Renal cortex interstitium (tissue), 11 donors: ENCODE measurements around the gene HTT. TPM values are rescaled to one million over a fixed set of nuclear protein-coding genes. Genes with fewer than 3 reads are reported as not detected.
"Not testable (repeated sequence)": the region's sequence is repeated elsewhere in the genome, so short reads cannot be mapped to it uniquely, and the experiment has no call there.

Experiments
- DNase-seq, 11 donors: peaks; one replicate each; pipeline ENCODE4 v3.0.0-alpha.2; 2013; ENCODE audit warnings: low read depth in 9 of 11, low spot score in 4 of 11; ENCODE audit errors: extremely low read depth in 1 of 11
- polyA plus RNA-seq, 3 donors: library from polyadenylated mRNA; unstranded; fragments of 120-200 nt; gene quantifications; one replicate each; pipeline ENCODE4 v1.2.1, GENCODE V29; 2013; ENCODE audit not compliant: insufficient read length in 3 of 3

Gene HTT
- polyA plus RNA-seq, 3 donors = 30.8 to 38.1 (median 37.9) TPM

GRCh38 chr4:3073158-3074077 is 1.1 kb upstream of the HTT start:
- DNase-seq = peak in 1 of 11 donors; percentile 29

GRCh38 chr4:3074846-3075651 is 568 bp downstream of the HTT start:
- peak; percentile 50 to 81 (median 74) for DNase-seq

GRCh38 chr4:3075652-3075981 is 1.1 kb downstream of the HTT start:
- DNase-seq = no peak

DNA sequence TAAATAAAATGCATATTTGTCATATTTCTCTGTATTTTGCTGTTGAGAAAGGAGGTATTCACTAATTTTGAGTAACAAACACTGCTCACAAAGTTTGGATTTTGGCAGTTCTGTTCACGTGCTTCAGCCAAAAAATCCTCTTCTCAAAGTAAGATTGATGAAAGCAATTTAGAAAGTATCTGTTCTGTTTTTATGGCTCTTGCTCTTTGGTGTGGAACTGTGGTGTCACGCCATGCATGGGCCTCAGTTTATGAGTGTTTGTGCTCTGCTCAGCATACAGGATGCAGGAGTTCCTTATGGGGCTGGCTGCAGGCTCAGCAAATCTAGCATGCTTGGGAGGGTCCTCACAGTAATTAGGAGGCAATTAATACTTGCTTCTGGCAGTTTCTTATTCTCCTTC is 3.3 kb downstream of the HTT start:
- no peak for DNase-seq

DNA sequence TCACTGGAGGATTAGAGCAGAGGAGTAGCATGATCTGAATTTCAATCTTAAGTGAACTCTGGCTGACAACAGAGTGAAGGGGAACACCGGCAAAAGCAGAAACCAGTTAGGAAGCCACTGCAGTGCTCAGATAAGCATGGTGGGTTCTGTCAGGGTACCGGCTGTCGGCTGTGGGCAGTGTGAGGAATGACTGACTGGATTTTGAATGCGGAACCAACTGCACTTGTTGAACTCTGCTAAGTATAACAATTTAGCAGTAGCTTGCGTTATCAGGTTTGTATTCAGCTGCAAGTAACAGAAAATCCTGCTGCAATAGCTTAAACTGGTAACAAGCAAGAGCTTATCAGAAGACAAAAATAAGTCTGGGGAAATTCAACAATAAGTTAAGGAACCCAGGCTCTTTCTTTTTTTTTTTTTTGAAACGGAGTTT is 5.2 kb downstream of the HTT start:
- DNase-seq = no peak

DNA sequence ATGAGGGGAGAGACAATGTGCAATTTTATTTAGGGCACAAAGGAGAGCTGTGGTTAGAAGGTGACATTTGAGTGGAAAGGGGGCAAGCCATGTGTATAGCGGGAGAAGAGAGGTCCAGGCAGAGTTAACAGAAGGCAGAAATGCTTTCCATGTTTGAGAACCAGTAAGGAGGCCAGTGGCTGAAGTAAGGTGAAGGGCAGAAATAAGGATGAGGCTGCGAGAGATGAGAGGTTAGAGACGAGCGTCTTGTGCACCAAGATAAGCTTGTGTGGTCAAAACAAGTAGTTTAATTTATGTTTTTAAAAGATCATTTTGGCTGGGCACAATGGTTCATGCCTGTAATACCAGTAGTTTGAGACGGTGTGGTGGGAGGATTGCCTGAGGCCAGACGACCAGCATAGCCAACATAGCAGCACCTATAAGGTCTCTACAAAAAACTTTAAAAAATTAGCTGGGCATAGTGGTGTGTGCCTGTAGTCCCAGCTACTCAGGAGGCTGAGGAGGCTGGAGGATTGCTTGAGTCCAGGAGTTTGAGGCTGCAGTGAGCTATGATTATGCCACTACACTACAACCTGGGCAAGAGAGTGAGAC is 8.5 kb downstream of the HTT start:
- no peak for DNase-seq

GRCh38 chr4:3083732-3084131 is 9.3 kb downstream of the HTT start:
- DNase-seq = no peak

DNA sequence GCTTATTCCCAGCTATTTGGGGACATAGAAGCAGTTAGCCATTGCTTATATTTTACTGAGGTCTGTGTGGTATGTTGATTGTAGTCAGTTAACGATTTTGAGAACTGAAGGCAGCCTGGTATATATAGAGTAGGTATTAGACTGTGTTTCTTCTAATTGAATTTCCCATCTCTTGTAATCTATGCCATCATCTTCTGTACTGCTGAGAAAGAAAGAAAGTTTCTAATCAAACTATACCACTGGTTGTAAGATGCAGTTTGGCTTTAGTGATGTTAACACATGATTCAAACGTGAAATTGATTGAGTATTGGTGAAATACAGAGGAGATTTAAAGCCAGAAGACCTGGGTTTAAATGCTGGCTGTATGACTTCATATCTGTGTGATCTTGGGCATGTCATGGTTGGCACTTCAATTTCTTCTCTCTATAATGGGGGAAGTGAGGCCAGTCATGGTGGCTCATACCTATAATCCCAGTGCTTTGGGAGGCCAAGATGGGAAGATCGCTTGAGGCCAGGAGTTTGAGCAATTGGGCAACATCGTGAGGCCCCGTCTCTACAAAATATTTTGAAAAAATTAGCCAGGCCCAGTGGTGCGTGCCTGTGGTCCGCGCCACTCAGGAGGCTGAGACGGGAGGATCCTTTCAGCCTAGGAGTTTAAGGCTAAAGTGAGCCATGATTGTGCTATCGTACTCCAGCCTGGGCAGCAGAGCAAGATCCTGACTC is 11.6 kb downstream of the HTT start:
- DNase-seq = no peak

GRCh38 chr4:3087115-3087797 is 12.8 kb downstream of the HTT start:
- DNase-seq = no peak

DNA sequence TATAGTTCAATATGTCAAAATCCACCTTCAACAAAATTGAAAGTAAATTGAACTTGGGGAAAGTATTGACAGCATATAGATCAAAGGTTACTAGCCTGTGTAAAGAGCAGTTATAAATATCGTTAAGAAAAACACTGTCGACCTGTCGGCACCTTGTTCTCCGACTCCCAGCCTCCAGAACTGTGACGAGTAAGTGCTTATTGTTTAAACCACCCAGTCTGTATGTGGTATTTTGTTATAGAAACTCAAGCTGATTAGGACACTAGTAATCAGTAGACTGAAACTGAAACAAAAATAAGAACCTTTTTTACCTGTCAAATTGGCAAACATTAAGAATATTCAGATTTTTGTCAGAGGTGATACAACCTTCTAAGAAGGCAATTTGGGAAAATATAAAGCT is 17.0 kb downstream of the HTT start:
- no peak for DNase-seq

- not testable (repeated sequence) for DNase-seq
Measured at GRCh38 chr4:3094701-3095100, 20.2 kb downstream of the HTT start.

GRCh38 chr4:3096202-3096601 is 21.7 kb downstream of the HTT start:
- DNase-seq = no peak

- DNase-seq = no peak
Measured at GRCh38 chr4:3098346-3098745, 23.9 kb downstream of the HTT start.

DNA sequence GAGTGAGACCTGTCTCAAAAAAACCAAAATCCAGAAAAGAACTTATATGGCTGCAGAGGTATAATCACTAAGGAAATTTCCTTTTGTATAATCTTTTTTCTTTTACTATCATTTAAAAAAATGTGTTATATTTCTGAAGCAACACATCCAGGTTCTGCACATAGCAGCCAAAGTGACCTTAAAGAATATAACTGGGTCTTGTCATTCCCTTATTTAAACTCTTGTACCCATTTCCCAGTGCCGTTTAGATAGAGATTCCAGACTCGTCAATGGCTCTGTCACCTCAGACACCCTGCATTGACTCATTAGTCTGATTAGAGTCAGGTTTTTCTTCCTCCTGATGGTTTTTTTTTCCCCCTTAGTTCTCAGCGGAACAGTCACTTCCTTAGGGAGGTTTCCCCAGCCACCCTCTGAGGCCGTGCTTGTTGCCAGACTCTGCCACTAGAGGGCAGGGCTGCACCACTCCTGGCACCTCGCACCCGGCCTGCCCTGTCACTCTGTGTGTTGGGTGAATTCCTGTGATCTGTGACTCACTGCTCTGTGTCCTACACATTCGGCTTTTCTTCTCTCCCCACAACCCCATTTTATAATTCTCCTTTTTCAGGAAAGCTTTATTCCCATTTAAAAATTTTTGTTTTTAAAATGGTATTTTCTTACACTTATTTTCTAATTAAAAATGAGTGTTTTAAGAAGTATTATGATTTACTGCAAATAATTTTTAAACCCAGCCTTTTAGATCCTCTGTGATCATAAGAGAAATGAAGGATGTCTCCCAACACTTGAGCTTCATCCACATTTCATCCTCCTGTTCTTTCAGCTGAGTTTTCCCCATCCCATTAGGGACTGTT is 32.1 kb downstream of the HTT start:
- DNase-seq = peak in 8 of 11 donors; percentile 43 to 65 (median 59)

GRCh38 chr4:3107271-3107670 is 32.8 kb downstream of the HTT start:
- no peak for DNase-seq

- no peak for DNase-seq
Measured at GRCh38 chr4:3107691-3108121, 33.2 kb downstream of the HTT start.

- no peak for DNase-seq
Measured at GRCh38 chr4:3108211-3108610, 33.7 kb downstream of the HTT start.

DNA sequence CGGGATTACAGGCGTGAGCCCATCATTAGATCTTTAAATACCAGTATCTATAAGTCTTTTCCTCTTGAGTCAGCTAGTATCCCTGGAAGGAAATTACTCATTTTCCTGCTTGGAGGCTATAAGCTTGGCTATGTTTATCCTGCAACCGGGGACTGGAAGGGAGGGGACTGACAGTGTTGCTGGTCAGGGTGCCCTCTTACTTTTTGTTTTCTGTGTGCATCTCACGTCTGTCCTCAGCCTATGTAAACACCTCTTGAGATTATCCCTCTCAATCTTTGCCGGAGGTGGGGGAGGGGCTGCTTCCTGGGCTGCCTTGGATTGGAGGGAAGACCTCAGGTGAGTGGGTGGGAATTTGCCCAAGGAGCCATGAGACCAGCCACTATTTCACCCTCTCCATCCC is 37.0 kb downstream of the HTT start:
- peak in 3 of 11 donors; percentile 16 to 28 (median 16) for DNase-seq
